Activated T-helper 1 cell treated with anti-CD3 and anti-CD28 coated beads, Interleukin-2, amount 50 U/mL, for 16 hours (primary cell): Measurements from ENCODE around the gene COBL.

Source experiments
- DNase-seq, 2 donors: peaks; one replicate each; pipeline ENCODE4 v3.0.0-alpha.2; 2020; ENCODE audit warnings: low read depth in 1 of 2, low spot score in 1 of 2

COBL gene

GRCh38 chr7:51255536-51256208 is 60.9 kb downstream of the COBL start:
- no peak for DNase-seq

GRCh38 chr7:51255036-51255435 is 61.6 kb downstream of the COBL start:
- DNase-seq = no peak

GRCh38 chr7:51253157-51253556 is 63.5 kb downstream of the COBL start:
- DNase-seq = no peak

- no peak for DNase-seq
Observed at GRCh38 chr7:51251290-51251689, 65.3 kb downstream of the COBL start.

- no peak for DNase-seq
Observed at GRCh38 chr7:51250512-51250911, 66.1 kb downstream of the COBL start.

GRCh38 chr7:51249991-51250390 is 66.6 kb downstream of the COBL start:
- DNase-seq = no peak

GRCh38 chr7:51249187-51249945 is 67.2 kb downstream of the COBL start:
- DNase-seq = no peak

- no peak for DNase-seq
Observed at GRCh38 chr7:51246258-51247245, 70.1 kb downstream of the COBL start.

- DNase-seq = no peak
Observed at GRCh38 chr7:51244885-51245284, 71.7 kb downstream of the COBL start.

- DNase-seq = no peak
Observed at GRCh38 chr7:51244053-51244452, 72.6 kb downstream of the COBL start.

- no peak for DNase-seq
Observed at GRCh38 chr7:51243631-51244030, 73.0 kb downstream of the COBL start.

- DNase-seq = no peak
Observed at GRCh38 chr7:51242881-51243518, 73.6 kb downstream of the COBL start.

- DNase-seq = no peak
Observed at GRCh38 chr7:51242007-51242691, 74.5 kb downstream of the COBL start.

- no peak for DNase-seq
Observed at GRCh38 chr7:51240868-51241267, 75.7 kb downstream of the COBL start.

GRCh38 chr7:51239691-51240090 is 76.9 kb downstream of the COBL start:
- DNase-seq = no peak

GRCh38 chr7:51238981-51239495 is 77.6 kb downstream of the COBL start:
- no peak for DNase-seq

GRCh38 chr7:51237446-51238133 is 79.0 kb downstream of the COBL start:
- DNase-seq = no peak

- no peak for DNase-seq
Observed at GRCh38 chr7:51236470-51237132, 80.0 kb downstream of the COBL start.
